NCI-H1105 treated with DMSO at 0.1 percent for 48 hours (cell line): ENCODE measurements around the gene PRDM15.

Experiments used
- DNase-seq: peaks from one replicate; lab custom pipeline; 2025; lab: John Stamatoyannopoulos, UW

PRDM15 gene

GRCh38 chr21:41777951-41778815 is 101.0 kb downstream of the PRDM15 start:
- DNase-seq: peak; percentile 52

DNA sequence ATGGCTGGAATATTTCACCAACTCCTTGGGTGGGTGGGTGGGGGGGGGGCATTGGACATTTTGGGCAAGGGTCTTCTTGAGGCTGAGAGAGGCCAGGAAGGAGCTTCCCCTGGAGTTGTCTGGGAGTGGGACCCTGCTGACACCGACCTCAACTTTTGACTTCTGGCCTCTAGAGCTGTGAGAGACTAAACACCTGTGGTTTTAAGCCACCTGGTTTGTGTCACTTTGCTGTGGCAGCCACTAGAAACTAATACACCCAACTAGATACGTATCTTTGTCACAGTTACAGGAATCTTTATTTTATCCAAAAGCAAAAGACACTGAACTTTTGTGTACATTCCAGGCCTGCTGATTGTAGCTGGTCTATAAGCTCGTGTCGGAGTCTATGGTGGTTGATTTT is 102.4 kb downstream of the PRDM15 start:
- DNase-seq: no peak

DNA sequence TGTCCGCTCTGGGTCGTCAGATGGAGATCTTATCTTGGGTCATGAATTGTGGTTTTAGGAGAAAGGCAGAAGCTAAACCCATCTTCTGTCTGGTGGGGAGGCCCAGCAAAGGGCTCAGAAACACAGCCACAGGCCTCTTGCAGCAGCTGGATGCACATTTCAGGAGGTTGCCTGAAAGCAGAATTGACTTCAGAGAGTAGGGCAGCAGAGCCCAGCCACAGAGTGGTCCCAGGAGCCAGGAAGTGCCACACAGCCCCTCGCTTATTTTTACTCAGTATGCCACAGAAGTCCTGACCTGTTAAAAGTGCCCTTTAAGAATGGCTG is 104.0 kb downstream of the PRDM15 start:
- no peak for DNase-seq

DNA sequence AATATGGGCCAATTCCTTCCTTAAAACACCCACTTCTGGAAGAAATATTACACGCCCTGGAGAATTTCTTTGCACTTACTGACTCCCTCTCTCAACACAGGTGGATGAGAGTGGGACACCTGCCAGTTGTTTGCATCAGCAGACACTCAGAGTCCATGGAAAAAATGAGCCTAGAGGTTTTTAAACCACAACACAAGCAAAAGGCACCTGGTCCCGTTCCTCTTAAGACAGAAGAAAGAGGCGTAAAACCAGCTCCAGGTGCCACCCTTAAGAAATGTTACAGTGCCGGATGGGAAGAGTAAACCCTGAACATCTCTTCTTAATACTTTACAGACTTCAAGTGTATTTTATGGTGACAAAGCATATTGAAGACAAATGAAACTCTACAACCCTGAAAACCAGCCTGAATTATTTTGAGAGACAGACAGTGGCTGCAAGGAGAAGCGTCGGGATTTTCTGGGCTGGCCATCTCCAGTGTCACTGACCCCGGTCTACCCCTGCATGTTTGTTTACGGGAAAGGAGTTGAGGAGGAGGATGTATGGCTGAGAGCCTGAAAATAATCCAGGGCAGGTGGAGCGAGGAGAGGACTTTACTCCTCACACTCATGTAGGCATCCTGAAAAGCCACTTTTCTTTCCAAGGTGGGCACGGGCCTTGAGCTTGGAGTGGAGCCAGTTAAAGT is 104.5 kb downstream of the PRDM15 start:
- peak; percentile 27 for DNase-seq

- no peak for DNase-seq
Measured at GRCh38 chr21:41772351-41773080, 106.6 kb downstream of the PRDM15 start.

- no peak for DNase-seq
Measured at GRCh38 chr21:41771625-41771945, 107.6 kb downstream of the PRDM15 start.

GRCh38 chr21:41770901-41771624 is 108.1 kb downstream of the PRDM15 start:
- no peak for DNase-seq

- no peak for DNase-seq
Measured at GRCh38 chr21:41769933-41770332, 109.2 kb downstream of the PRDM15 start.

- no peak for DNase-seq
Measured at GRCh38 chr21:41769521-41769920, 109.6 kb downstream of the PRDM15 start.

GRCh38 chr21:41769111-41769510 is 110.0 kb downstream of the PRDM15 start:
- DNase-seq: no peak

- DNase-seq: peak; percentile 53
Measured at GRCh38 chr21:41768437-41769042, 110.6 kb downstream of the PRDM15 start.

GRCh38 chr21:41767606-41768436 is 111.3 kb downstream of the PRDM15 start:
- peak; percentile 28 for DNase-seq

GRCh38 chr21:41766883-41767605 is 112.1 kb downstream of the PRDM15 start, which contains the start of gene RIPK4:
Gene RIPK4 (minus strand): TSS chr21:41767052. CDS start chr21:41767041, 11 bp downstream.
- peak; percentile 82 for DNase-seq

GRCh38 chr21:41765973-41766882 is 112.9 kb downstream of the PRDM15 start:
- peak; percentile 29 for DNase-seq

- DNase-seq: no peak
Measured at GRCh38 chr21:41765420-41765821, 113.7 kb downstream of the PRDM15 start.

DNA sequence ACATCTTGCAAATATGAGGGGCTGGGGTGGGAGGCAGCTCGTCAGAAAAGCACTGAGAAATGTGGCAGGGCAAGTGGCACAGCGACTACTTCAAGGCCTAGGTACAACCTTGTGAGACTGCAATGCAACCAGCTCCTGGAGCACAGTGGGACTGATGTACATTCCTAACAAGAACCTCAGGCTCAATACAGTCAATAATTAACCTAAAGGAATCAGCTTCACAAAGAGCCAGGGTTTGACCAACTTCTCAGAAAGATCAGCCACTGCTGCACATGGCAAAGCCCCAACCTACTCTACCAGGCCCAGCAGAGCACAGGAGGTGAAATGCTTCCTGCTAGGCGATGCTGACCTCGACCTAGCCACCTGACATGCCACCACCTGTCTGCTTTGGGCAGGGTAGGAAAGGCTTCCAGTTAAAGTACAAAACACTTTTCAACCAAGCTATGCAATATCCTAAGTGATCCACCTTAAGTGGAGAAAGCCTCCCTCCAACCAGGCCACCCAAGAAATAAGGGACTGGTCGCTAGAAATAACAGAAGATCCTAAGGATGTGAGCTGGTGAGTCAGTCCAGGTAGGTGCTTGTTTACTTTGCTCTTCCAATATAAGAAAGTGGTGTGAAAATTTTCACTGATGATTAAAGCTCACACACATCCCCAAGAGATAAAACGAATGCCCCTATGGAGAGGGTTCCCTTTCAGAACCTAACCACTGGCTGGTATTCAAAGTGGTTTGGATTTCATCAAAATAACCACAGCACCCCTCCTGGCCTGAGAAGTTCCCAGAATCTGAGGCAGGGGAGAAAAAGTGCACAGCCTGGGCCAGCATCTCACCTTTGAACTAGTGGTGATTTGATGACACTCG is 114.4 kb downstream of the PRDM15 start:
- DNase-seq: no peak

DNA sequence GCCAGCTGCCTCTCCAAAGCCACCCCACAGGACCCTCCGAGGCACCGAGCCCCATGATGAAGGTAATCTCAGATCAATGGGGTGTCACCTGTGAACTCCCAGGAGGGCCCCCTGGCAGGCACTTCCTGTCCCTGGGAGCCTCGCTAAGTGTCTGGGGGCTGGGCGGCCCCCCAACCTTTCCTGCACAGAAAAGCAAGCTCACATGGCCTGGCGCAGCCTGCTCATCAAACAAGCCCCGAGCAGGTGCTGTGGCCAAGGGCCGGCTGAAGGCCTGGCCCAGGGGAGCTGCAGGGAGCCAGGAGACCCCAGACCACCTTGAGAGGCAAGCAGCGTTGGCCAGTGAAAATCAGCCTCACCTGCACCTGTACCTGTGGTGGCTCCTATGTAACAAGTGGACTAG is 115.1 kb downstream of the PRDM15 start:
- no peak for DNase-seq

DNA sequence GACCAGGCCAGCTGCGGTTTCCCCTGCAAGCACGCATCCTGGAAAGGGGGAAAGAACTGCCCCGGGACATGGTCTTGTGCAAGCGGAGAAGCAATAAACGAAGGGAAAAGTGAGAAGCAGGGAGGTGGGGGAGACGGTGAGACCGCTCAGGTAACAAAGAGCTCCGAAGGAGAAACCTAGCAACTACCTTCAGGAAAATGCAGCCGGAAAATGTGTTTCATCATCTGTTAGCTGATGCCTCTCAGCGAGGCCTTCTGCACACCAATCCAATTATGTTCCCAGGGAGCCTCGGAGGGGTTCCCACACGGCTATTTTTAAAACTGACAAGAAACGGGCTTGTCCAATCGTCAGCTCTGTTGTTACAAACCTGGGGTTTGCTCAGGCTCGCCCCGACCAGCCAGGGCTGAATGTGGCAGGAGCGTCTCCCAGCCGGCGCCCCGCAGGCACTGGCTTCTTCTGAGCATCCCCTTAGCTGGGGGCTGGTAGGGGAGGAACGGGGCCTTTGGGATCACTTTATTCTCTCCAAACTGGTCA is 115.7 kb downstream of the PRDM15 start:
- DNase-seq: no peak
